DND-41 (cell line): ENCODE measurements around the gene MAP3K2.

ENCODE experiments used
- CTCF ChIP-seq: IDR thresholded peaks from 2 replicates; pipeline ENCODE4 v1.5.1; 2012; ENCODE audit warnings: borderline replicate concordance, low read length, moderate library complexity, mild to moderate bottlenecking; ENCODE audit not compliant: poor library complexity, severe bottlenecking; ENCODE audit errors: extremely low read depth
- EZH2 ChIP-seq: IDR thresholded peaks from 3 replicates; pipeline ENCODE4 v1.6.1; 2012; ENCODE audit warnings: borderline replicate concordance, low read depth, mild to moderate bottlenecking, moderate library complexity, low read length, inconsistent platforms; ENCODE audit not compliant: severe bottlenecking

GRCh38 chr2:127407661-127408003 lies 19.9 kb upstream of the MAP3K2 start:
- TF ChIP-seq CTCF (no peak), EZH2 (no peak)
